ENCODE measurements around the gene MCU.
"Not testable (repeated sequence)": the region's sequence is repeated elsewhere in the genome, so short reads cannot be mapped to it uniquely, and the experiment has no call there.

The MCU gene

GRCh38 chr10:72692744-72692993 is 726 bp downstream of the MCU start:
- peak overlapping the region; percentile 93 for H3K4me3 ChIP-seq (ENCODE audit: low read depth, low read length)
- no peak for DNase-seq (ENCODE audit: low read depth)
- in situ Hi-C loops (cut with HindIII; ENCODE audit: low sequenced_read_pairs) = loop anchor here (5.0 kb wide), 1 partner anchor 85 kb away; no protein-coding TSS in a partner anchor
- no peak for TF ChIP-seq CTCF (IDR thresholded peaks at IDR 0.05; ENCODE audit: low read depth, low read length, missing control alignments)

- no peak for TF ChIP-seq CTCF (IDR thresholded peaks at IDR 0.05; ENCODE audit: low read depth, low read length, missing control alignments)
- no peak for DNase-seq (ENCODE audit: low read depth)
- in situ Hi-C loops (cut with HindIII; ENCODE audit: low sequenced_read_pairs) = loop anchor here (5.0 kb wide), 1 partner anchor 84 kb away; no protein-coding TSS in a partner anchor
- H3K4me3 ChIP-seq (ENCODE audit: low read depth, low read length) = peak overlapping the region; percentile 93
Observed at GRCh38 chr10:72692994-72693781, 1.2 kb downstream of the MCU start.

- TF ChIP-seq CTCF (IDR thresholded peaks at IDR 0.05; ENCODE audit: low read depth, low read length, missing control alignments) = peak; percentile 61
- no peak for DNase-seq (ENCODE audit: low read depth)
- H3K4me3 ChIP-seq (ENCODE audit: low read depth, low read length) = no peak overlapping the region
- in situ Hi-C loops (cut with HindIII; ENCODE audit: low sequenced_read_pairs) = loop anchor here (5.0 kb wide), 1 partner anchor 83 kb away; no protein-coding TSS in a partner anchor
Observed at GRCh38 chr10:72694476-72695369, 2.8 kb downstream of the MCU start.

- no peak for TF ChIP-seq CTCF (IDR thresholded peaks at IDR 0.05; ENCODE audit: low read depth, low read length, missing control alignments)
- no peak for DNase-seq (ENCODE audit: low read depth)
- in situ Hi-C loops (cut with HindIII; ENCODE audit: low sequenced_read_pairs) = no loop called here
- no peak overlapping the region for H3K4me3 ChIP-seq (ENCODE audit: low read depth, low read length)
Observed at GRCh38 chr10:72695496-72695895, 3.6 kb downstream of the MCU start.

- in situ Hi-C loops (cut with HindIII; ENCODE audit: low sequenced_read_pairs) = no loop called here
- H3K4me3 ChIP-seq (ENCODE audit: low read depth, low read length) = no peak overlapping the region
- no peak for DNase-seq (ENCODE audit: low read depth)
- no peak for TF ChIP-seq CTCF (IDR thresholded peaks at IDR 0.05; ENCODE audit: low read depth, low read length, missing control alignments)
Observed at GRCh38 chr10:72697716-72698115, 5.8 kb downstream of the MCU start.

GRCh38 chr10:72702465-72702864 is 10.5 kb downstream of the MCU start:
- in situ Hi-C loops (cut with HindIII; ENCODE audit: low sequenced_read_pairs); H3K4me3 ChIP-seq (ENCODE audit: low read depth, low read length); DNase-seq (ENCODE audit: low read depth): not testable (repeated sequence)
